ENCODE measurements around the gene GPR153. TPM values are rescaled to one million over a fixed set of nuclear protein-coding genes. Genes with fewer than 3 reads are reported as not detected.
A peak's percentile ranks its signal among the peaks of the same experiment; 100 is the strongest.

Gene GPR153
- total RNA-seq, 1 experiment from 2014 or later, result 6.1 TPM

DNA sequence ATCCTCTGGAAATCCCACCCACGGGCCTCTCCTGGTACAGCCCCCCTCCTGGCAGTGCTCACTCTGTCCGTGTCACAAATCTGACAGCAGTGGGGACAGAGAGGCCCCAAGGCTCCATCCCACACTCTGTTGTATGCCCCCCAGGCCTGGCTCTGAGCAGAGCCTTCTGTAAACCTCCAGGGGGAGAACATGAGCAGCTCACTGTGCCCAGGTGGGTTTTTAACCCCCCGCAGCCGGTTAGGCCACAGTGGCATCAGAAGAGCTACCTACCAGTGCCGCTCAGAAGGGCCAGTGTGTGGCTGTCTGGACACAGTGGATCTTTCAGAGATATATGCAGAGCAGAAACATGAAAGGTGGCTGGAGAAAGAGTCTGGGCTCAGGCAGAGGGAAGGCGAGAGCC, 12.0 kb upstream of the GPR153 start:
- no TSS peak for BruUV-seq (replicated peaks)
- Histone ChIP-seq H3K27me3 (ENCODE audit: insufficient read depth, low read length) (no peaks in the 10 kb centered on the region), H3K9me3 (ENCODE audit: control insufficient read depth in 1 of 2, insufficient read depth in 1 of 2, low read depth in 1 of 2, low read length in 2 of 2) (no peaks in the 10 kb centered on the region), H3K79me2 (ENCODE audit: insufficient read depth, low read length) (no peaks in the 10 kb centered on the region), H3K4me3 (replicated peaks in 1 of 2; ENCODE audit: low read depth in 1 of 2, low read length in 2 of 2) (no peak overlapping the region), H3K27ac (ENCODE audit: low read depth, low read length) (no peak overlapping the region), H4K20me1 (ENCODE audit: insufficient read depth) (no peaks in the 10 kb centered on the region), H3K9ac (ENCODE audit: low read length) (no peak overlapping the region), H3K36me3 (ENCODE audit: control insufficient read depth in 1 of 2, insufficient read depth in 2 of 2, low read length in 2 of 2) (no peaks in the 10 kb centered on the region), H2AFZ (ENCODE audit: low read depth, low read length, poor library complexity, severe bottlenecking) (no peak overlapping the region), H3K9me2 (ENCODE audit: insufficient read depth) (no peaks in the 10 kb centered on the region), H3K4me2 (ENCODE audit: low read length) (no peak overlapping the region), H3K4me1 (ENCODE audit: control insufficient read depth in 1 of 2, insufficient read depth in 2 of 2, low read length in 2 of 2) (no peaks in the 10 kb centered on the region)
- DNase-seq (ENCODE audit: low read depth, low spot score), result no peak
- ChIA-PET CTCF (no interaction called here), POLR2A (no interaction called here), RAD21 (ENCODE audit: low non-redundant PET in 1 of 2, low total read pairs in 2 of 2, uncharacterized antibody in 2 of 2, unreplicated experiment in 2 of 2) (no interaction called here)
- ATAC-seq, result no peak; the same call in 1 of the 2 replicates
- intact Hi-C loops (cut with micrococcal nuclease), result no loop called here
- TF ChIP-seq YY1 (IDR thresholded peaks at IDR 0.05; ENCODE audit: extremely low read depth, insufficient replicate concordance, low read depth, low read length) (no peak), CTCF (IDR thresholded peaks at IDR 0.05 in 2 of 3, conservative IDR thresholded peaks at IDR 0.05 in 1 of 3; ENCODE audit: borderline replicate concordance in 1 of 3, insufficient read depth in 1 of 3, low read depth in 2 of 3, low read length in 2 of 3) (peak in 2 of 3 experiments; percentile 7 to 18; a peak in 3 of 6 replicates), ELF1 (IDR thresholded peaks at IDR 0.05; ENCODE audit: borderline replicate concordance, low read depth) (no peak)

- Histone ChIP-seq H3K36me3 (ENCODE audit: control insufficient read depth in 1 of 2, insufficient read depth in 2 of 2, low read length in 2 of 2) (no peaks in the 10 kb centered on the region), H3K27ac (ENCODE audit: low read depth, low read length) (no peak overlapping the region), H3K4me2 (ENCODE audit: low read length) (no peak overlapping the region), H3K79me2 (ENCODE audit: insufficient read depth, low read length) (no peaks in the 10 kb centered on the region), H2AFZ (ENCODE audit: low read depth, low read length, poor library complexity, severe bottlenecking) (no peak overlapping the region), H3K9me3 (ENCODE audit: control insufficient read depth in 1 of 2, insufficient read depth in 1 of 2, low read depth in 1 of 2, low read length in 2 of 2) (no peaks in the 10 kb centered on the region), H3K4me1 (ENCODE audit: control insufficient read depth in 1 of 2, insufficient read depth in 2 of 2, low read length in 2 of 2) (no peaks in the 10 kb centered on the region), H3K27me3 (ENCODE audit: insufficient read depth, low read length) (no peaks in the 10 kb centered on the region), H3K4me3 (replicated peaks in 1 of 2; ENCODE audit: low read depth in 1 of 2, low read length in 2 of 2) (no peak overlapping the region), H3K9ac (ENCODE audit: low read length) (no peak overlapping the region), H3K9me2 (ENCODE audit: insufficient read depth) (no peaks in the 10 kb centered on the region), H4K20me1 (ENCODE audit: insufficient read depth) (no peaks in the 10 kb centered on the region)
- no TSS peak for BruUV-seq (replicated peaks)
- DNase-seq (ENCODE audit: low read depth, low spot score), result no peak
- intact Hi-C loops (cut with micrococcal nuclease), result no loop called here
- ATAC-seq, result no peak
- ChIA-PET POLR2A (no interaction called here), CTCF (no interaction called here), RAD21 (ENCODE audit: low non-redundant PET in 1 of 2, low total read pairs in 2 of 2, uncharacterized antibody in 2 of 2, unreplicated experiment in 2 of 2) (no interaction called here)
- no peak for TF ChIP-seq REST (IDR thresholded peaks at IDR 0.05; ENCODE audit: low read depth)
- TF ChIP-seq, protein P1, sequence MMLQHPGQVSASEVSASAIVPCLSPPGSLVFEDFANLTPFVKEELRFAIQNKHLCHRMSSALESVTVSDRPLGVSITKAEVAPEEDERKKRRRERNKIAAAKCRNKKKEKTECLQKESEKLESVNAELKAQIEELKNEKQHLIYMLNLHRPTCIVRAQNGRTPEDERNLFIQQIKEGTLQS (IDR thresholded peaks at IDR 0.05), result no peak
- no peak for TF ChIP-seq POLR2A (IDR thresholded peaks at IDR 0.05; ENCODE audit: borderline replicate concordance, extremely low read depth, insufficient read depth, insufficient read length)
- no peak for TF ChIP-seq MAX (IDR thresholded peaks at IDR 0.05)
- no peak for TF ChIP-seq ZNF274 (IDR thresholded peaks at IDR 0.05; ENCODE audit: low read depth, low read length)
Measured at GRCh38 chr1:6272452-6272851, 11.6 kb upstream of the GPR153 start.
